Parathyroid adenoma (tissue), 2 donors: ENCODE results near the gene LINGO3.

Source experiments
- H2AFZ ChIP-seq: fragments of 300-600 bp; sonication (generic); one replicate; pipeline ENCODE4 v1.7.0; 2017; ENCODE audit warnings: antibody characterized with exemption, mild to moderate bottlenecking
- H3K27ac ChIP-seq: fragments of 300-600 bp; sonication (generic); one replicate; pipeline ENCODE4 v1.7.0; 2017
- H3K27me3 ChIP-seq: fragments of 300-600 bp; sonication (generic); one replicate; pipeline ENCODE4 v1.7.0; 2017; ENCODE audit warnings: low read length; ENCODE audit not compliant: control insufficient read depth, insufficient read depth
- H3K36me3 ChIP-seq: fragments of 300-600 bp; sonication (generic); one replicate; pipeline ENCODE4 v1.7.0; 2017; ENCODE audit warnings: low read length; ENCODE audit not compliant: control insufficient read depth, insufficient read depth
- H3K4me1 ChIP-seq: fragments of 300-600 bp; sonication (generic); one replicate; pipeline ENCODE4 v1.7.0; 2017; ENCODE audit warnings: control low read depth
- H3K4me2 ChIP-seq: fragments of 300-600 bp; sonication (generic); one replicate; pipeline ENCODE4 v1.7.0; 2017; ENCODE audit warnings: low read length
- H3K4me3 ChIP-seq: fragments of 300-600 bp; sonication (generic); one replicate; pipeline ENCODE4 v1.7.0; 2017; ENCODE audit warnings: low read depth, low read length
- H3K79me2 ChIP-seq: fragments of 300-600 bp; sonication (generic); one replicate; pipeline ENCODE4 v1.7.0; 2017; ENCODE audit warnings: control low read depth
- H3K9ac ChIP-seq: fragments of 300-600 bp; sonication (generic); one replicate; pipeline ENCODE4 v1.7.0; 2017; ENCODE audit warnings: mild to moderate bottlenecking
- H3K9me3 ChIP-seq: fragments of 300-600 bp; sonication (generic); one replicate; pipeline ENCODE4 v1.7.0; 2017; ENCODE audit warnings: low read length; ENCODE audit not compliant: control insufficient read depth
- TF ChIP-seq, protein P1 (sequence below): fragments of 300-600 bp; sonication (generic); IDR thresholded peaks from one replicate; pipeline ENCODE4 v1.7.0; 2017; ENCODE audit warnings: antibody characterized with exemption, mild to moderate bottlenecking
- donor health status: primary hyperparathyroidism.

The LINGO3 gene

DNA sequence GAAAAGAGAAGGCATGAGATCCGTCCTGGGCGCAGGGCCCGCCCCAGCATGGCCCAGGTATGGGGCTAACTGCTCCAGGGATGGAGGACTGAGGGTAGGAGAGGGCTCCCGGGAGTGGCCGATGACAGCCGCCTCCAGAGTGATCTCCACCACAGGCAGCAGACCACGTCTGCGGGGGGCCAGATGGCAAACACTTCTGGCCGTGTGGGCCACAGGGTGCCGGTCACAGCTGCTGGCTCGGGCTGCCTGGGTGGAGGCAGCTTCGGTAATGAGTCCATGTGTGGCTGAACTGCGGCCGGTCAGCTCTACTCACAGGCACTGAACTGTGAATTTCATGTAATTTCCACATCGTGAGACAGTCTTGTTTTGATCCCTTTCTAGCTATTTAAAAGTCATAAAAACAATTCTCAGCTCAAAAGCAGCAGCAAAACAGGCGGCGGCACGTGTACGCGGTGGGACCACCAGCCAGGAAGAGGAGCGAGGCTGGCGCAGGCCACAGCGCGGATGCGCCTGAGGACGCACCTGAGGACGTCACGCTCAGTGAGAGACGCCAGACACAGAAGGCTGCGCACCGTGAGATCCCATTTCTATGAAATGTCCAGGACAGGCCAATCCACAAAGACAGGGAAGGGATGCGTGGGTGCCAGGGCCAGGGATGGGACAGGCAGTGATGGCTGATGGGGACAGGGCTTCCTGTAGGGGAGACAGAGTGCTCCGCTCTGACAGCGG lies 16.4 kb upstream of the LINGO3 start:
- Histone ChIP-seq H3K9ac (no peak overlapping the region), H3K4me3 (no peak overlapping the region), H3K36me3 (no peaks in the 10 kb centered on the region), H2AFZ (no peak overlapping the region), H3K4me2 (no peak overlapping the region), H3K27ac (no peak overlapping the region), H3K9me3 (no peaks in the 10 kb centered on the region), H3K27me3 (no peaks in the 10 kb centered on the region), H3K79me2 (peaks cover 11% of the 10 kb centered on the region), H3K4me1 (peaks cover 8% of the 10 kb centered on the region)
- TF ChIP-seq, protein P1, sequence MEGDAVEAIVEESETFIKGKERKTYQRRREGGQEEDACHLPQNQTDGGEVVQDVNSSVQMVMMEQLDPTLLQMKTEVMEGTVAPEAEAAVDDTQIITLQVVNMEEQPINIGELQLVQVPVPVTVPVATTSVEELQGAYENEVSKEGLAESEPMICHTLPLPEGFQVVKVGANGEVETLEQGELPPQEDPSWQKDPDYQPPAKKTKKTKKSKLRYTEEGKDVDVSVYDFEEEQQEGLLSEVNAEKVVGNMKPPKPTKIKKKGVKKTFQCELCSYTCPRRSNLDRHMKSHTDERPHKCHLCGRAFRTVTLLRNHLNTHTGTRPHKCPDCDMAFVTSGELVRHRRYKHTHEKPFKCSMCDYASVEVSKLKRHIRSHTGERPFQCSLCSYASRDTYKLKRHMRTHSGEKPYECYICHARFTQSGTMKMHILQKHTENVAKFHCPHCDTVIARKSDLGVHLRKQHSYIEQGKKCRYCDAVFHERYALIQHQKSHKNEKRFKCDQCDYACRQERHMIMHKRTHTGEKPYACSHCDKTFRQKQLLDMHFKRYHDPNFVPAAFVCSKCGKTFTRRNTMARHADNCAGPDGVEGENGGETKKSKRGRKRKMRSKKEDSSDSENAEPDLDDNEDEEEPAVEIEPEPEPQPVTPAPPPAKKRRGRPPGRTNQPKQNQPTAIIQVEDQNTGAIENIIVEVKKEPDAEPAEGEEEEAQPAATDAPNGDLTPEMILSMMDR = no peak

DNA sequence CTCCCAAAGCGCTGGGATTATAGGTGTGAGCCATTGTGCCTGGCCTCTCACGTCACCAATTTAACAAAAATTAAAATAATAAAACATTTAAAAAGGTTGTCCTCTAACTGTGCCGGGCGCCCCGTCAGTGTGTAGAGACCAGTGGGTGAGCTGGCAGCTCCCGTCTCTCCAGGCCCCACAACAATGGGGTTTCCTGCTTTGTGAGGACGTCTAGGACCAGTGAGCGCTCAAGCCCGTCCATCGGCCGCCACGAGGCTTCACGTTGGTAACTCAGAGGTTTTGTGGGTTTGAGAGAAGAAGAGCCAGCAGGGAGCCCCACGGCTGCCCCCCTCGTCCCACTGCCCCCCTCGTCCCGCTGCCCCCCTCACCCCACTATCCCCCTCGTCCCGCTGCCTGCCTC lies 15.8 kb upstream of the LINGO3 start:
- TF ChIP-seq, protein P1 = no peak
- Histone ChIP-seq H3K4me1 (peaks cover 8% of the 10 kb centered on the region), H3K79me2 (peaks cover 4% of the 10 kb centered on the region), H3K27me3 (no peaks in the 10 kb centered on the region), H3K36me3 (no peaks in the 10 kb centered on the region), H3K9ac (no peak overlapping the region), H3K27ac (no peak overlapping the region), H3K4me3 (no peak overlapping the region), H3K9me3 (no peaks in the 10 kb centered on the region), H2AFZ (no peak overlapping the region), H3K4me2 (no peak overlapping the region)

DNA sequence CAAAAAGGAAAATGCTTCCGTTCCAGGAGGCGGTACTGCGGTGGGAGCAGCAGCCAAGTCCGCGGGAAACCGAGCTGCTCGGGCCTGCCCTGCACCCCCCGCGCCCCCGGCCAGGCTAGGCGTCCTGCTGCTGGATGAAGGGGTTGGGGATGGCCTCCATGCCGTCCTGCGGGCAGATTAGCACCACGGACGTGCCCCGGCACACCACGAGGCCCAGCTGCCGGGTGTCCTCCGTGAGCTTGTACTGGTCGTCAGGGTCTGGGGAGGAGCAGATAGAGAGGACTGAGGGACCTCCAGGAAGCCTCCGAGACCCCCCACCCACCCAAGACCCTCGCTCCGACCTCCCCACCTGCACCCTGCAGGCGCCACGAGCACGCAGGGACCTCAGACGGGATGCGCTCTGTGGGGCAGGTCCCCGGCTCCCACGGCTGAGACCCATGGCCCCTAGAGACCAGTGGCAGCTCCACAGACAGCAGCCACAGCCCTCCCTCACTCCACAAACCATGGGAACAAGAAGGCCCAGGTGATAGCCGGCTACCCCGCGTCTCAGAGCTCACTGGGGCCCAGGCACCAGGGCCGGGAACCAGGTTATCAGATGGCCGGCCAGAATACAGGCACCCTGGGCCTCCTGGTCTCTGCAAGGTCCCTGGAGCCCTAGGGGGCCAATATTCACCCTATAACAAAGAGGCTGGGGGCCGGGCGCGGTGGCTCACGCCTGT lies 13.8 kb upstream of the LINGO3 start:
- no peaks in the 10 kb centered on the region for H3K79me2 ChIP-seq
- no peaks in the 10 kb centered on the region for H3K9me3 ChIP-seq
- no peaks in the 10 kb centered on the region for H3K4me1 ChIP-seq
- no peaks in the 10 kb centered on the region for H3K36me3 ChIP-seq
- no peak overlapping the region for H2AFZ ChIP-seq
- no peak overlapping the region for H3K9ac ChIP-seq
- no peak overlapping the region for H3K4me2 ChIP-seq
- H3K27ac ChIP-seq = no peak overlapping the region
- H3K4me3 ChIP-seq = no peak overlapping the region
- TF ChIP-seq, protein P1 = no peak
- no peaks in the 10 kb centered on the region for H3K27me3 ChIP-seq

DNA sequence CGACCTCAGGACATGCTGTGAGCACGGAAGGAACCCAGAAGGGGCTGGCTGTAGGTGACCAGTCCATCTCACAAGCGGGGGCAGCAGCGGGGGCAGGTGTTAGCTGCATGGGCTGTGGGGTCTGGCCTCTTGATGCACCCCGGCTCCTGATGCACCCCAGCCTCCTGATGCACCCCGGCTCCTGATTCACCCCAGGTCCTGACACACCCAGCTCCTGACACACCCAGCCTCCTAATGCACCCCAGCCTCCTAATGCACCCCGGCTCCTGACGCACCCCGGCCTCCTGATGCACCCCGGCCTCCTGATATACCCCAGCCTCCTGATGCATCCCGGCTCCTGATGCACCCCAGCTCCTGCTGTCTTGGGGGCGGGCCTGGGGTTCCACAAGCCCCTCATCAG lies 13.0 kb upstream of the LINGO3 start:
- Histone ChIP-seq H3K4me2 (no peak overlapping the region), H3K27ac (no peak overlapping the region), H3K27me3 (no peaks in the 10 kb centered on the region), H3K4me3 (no peak overlapping the region), H3K79me2 (no peaks in the 10 kb centered on the region), H2AFZ (no peak overlapping the region), H3K9me3 (no peaks in the 10 kb centered on the region), H3K4me1 (no peaks in the 10 kb centered on the region), H3K36me3 (no peaks in the 10 kb centered on the region), H3K9ac (no peak overlapping the region)
- TF ChIP-seq, protein P1 = no peak
